ENCODE data around the gene PCTP. TPM values are rescaled to one million over a fixed set of nuclear protein-coding genes. Genes with fewer than 3 reads are reported as not detected.

The PCTP gene
- total RNA-seq (2022; extraction: Qiagen RNA extraction) = 16.7 to 26.3 TPM (median 19.6 TPM) in 5 replicates

DNA sequence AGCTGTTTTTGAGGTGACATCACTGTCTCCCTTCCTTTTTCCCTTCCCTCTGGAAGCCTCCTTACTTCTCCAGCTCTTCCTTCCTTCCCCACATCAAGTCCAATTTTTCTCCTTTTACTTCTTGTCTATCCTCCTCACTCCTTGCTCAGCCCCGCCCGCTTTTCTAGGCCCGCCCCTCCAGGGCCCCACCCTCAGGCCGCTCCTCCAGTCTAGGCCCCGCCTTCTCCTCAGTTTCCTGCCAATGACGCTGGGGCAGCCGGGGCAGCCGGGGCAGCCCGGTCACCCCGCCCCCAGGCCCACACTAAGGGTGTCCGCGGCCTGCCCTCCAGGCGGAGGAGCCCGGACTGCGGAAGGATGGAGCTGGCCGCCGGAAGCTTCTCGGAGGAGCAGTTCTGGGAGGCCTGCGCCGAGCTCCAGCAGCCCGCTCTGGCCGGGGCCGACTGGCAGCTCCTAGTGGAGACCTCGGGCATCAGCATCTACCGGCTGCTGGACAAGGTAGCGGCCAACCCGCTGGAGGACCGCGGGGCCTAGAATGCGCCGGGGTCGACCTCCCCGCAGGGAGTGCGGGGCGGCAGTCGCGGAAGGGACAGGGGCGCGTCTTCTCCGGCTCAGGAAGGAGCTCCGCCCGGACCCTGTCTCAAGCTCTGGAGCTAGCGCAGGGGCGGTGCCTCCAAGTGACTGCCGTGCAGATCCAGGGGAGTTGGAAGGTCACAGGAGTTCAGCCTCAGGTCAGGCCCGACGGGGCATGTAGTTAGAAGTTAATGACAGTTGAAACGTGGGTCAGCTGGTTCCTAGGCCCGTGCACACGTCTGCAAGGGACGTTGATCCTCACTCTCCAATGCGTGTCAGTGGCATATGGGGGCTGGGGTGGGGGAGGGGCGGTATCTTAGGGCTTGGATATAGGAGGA, at the start of gene PCTP:
Gene PCTP, plus strand, starts transcription at position 302 of the 908 bp plus-strand sequence. Its CDS starts 53 bp downstream, at position 355.

GRCh38 chr17:55722742-55723487, 27.9 kb upstream of the PCTP start, which contains the start of gene TMEM100:
Gene TMEM100 (minus strand): TSS chr17:55722864. CDS start chr17:55721070, 1,794 bp downstream.

Other genes with a start within 250 kb of the PCTP start
- gene SMIM36, start 239.6 kb upstream of the PCTP start, total RNA-seq (2022; extraction: Qiagen RNA extraction) = not detected in 5 replicates
- 0.06 to 0.15 TPM in 2 of 5 replicates, not detected in the others for gene TMEM100, start 28.2 kb upstream of the PCTP start, total RNA-seq (2022; extraction: Qiagen RNA extraction)

Data from A549 treated with Hydrocortisone at 1 μM for 4 hours (cell line).